WTC11 (cell line): ENCODE measurements around the gene TAF1D. TPM values are rescaled to one million over a fixed set of nuclear protein-coding genes. Genes with fewer than 3 reads are reported as not detected.

ENCODE experiments used
- ATAC-seq: fragments of 200-7000 bp; cut with Tn5 transposase; 2 replicates; pipeline ENCODE4 v1.10.0; 2021; ENCODE audit warnings: mild to moderate bottlenecking, moderate library complexity
- CTCF ChIA-PET: fragments of 300-600 bp; sonication (Branson Sonifier 250); formaldehyde crosslinking; loops from one replicate; lab custom pipeline; 2021; ENCODE audit warnings: antibody characterized with exemption; lab: Charles Lee
- POLR2A ChIA-PET: fragments of 350-600 bp; sonication (Branson Sonifier 250); formaldehyde crosslinking; loops from one replicate; lab custom pipeline; 2021; ENCODE audit warnings: antibody characterized with exemption; lab: Charles Lee
- DNase-seq: peaks from one replicate; pipeline ENCODE4 v3.0.0; 2021; ENCODE audit warnings: low spot score
- H3K27ac Mint-ChIP-seq: 2 replicates; pipeline ENCODE4 v1.8.0; 2021; ENCODE audit warnings: mixed read lengths
- H3K27me3 Mint-ChIP-seq: 2 replicates; pipeline ENCODE4 v1.8.0; 2021; ENCODE audit warnings: low read depth, mild to moderate bottlenecking, moderate library complexity, mixed read lengths
- H3K36me3 Mint-ChIP-seq: 2 replicates; pipeline ENCODE4 v1.8.0; 2021; ENCODE audit warnings: mixed read lengths
- H3K4me1 Mint-ChIP-seq: 2 replicates; pipeline ENCODE4 v1.8.0; 2022; ENCODE audit warnings: mixed read lengths
- H3K4me3 Mint-ChIP-seq: 2 replicates; pipeline ENCODE4 v1.8.0; 2021; ENCODE audit warnings: mild to moderate bottlenecking, moderate library complexity, mixed read lengths
- H3K9me3 Mint-ChIP-seq: 2 replicates; pipeline ENCODE4 v1.8.0; 2021; ENCODE audit warnings: mixed read lengths
- ARID4B ChIP-seq: sonication (generic); formaldehyde crosslinking; IDR thresholded peaks from 2 replicates; pipeline ENCODE4 v1.8.0; 2023; ENCODE audit warnings: missing genetic modification reagents, mild to moderate bottlenecking, borderline replicate concordance
- ATF6 ChIP-seq: sonication (generic); formaldehyde crosslinking; IDR thresholded peaks from 2 replicates; pipeline ENCODE4 v1.8.1; 2023; ENCODE audit warnings: mild to moderate bottlenecking, missing genetic modification reagents
- E2F5 ChIP-seq: sonication (generic); formaldehyde crosslinking; IDR thresholded peaks from 2 replicates; pipeline ENCODE4 v1.8.1; 2022; ENCODE audit warnings: mild to moderate bottlenecking, moderate library complexity, missing genetic modification reagents
- EMX1 ChIP-seq: fragments of 250-450 bp; sonication (Bioruptor Pico); IDR thresholded peaks from 2 replicates; pipeline ENCODE4 v1.8.0; 2021; ENCODE audit warnings: mild to moderate bottlenecking
- GRHL2 ChIP-seq: fragments of 250-450 bp; sonication (Bioruptor Pico); IDR thresholded peaks from 2 replicates; pipeline ENCODE4 v1.8.0; 2022; ENCODE audit warnings: mild to moderate bottlenecking, moderate library complexity; ENCODE audit not compliant: insufficient replicate concordance, severe bottlenecking
- IRF1 ChIP-seq: sonication (generic); formaldehyde crosslinking; IDR thresholded peaks from 2 replicates; pipeline ENCODE4 v1.8.0; 2023; ENCODE audit warnings: missing genetic modification reagents
- JUN ChIP-seq: sonication (generic); formaldehyde crosslinking; IDR thresholded peaks from 2 replicates; pipeline ENCODE4 v1.8.0; 2023; ENCODE audit warnings: mild to moderate bottlenecking, missing genetic modification reagents
- MLX ChIP-seq: sonication (generic); formaldehyde crosslinking; IDR thresholded peaks from 2 replicates; pipeline ENCODE4 v1.8.1; 2023; ENCODE audit warnings: mild to moderate bottlenecking, missing genetic modification reagents, moderate library complexity
- PRRX2 ChIP-seq: fragments of 250-450 bp; sonication (Bioruptor Pico); IDR thresholded peaks from 2 replicates; pipeline ENCODE4 v1.8.0; 2021; ENCODE audit warnings: mild to moderate bottlenecking
- RORB ChIP-seq: fragments of 250-450 bp; sonication (Bioruptor Pico); IDR thresholded peaks from 2 replicates; pipeline ENCODE4 v1.9.0; 2021; ENCODE audit warnings: mild to moderate bottlenecking
- SMAD4 ChIP-seq: sonication (generic); formaldehyde crosslinking; IDR thresholded peaks from 2 replicates; pipeline ENCODE4 v1.8.0; 2022; ENCODE audit warnings: mild to moderate bottlenecking, missing genetic modification reagents
- SOX15 ChIP-seq: fragments of 250-450 bp; sonication (Bioruptor Pico); IDR thresholded peaks from 2 replicates; pipeline ENCODE4 v1.9.0; 2021; ENCODE audit warnings: mild to moderate bottlenecking
- SP1 ChIP-seq: sonication (generic); formaldehyde crosslinking; conservative IDR thresholded peaks from 2 replicates; pipeline ENCODE4 v1.8.1; 2022; ENCODE audit warnings: missing genetic modification reagents
- TCF7 ChIP-seq: sonication (generic); formaldehyde crosslinking; IDR thresholded peaks from 2 replicates; pipeline ENCODE4 v1.8.0; 2022; ENCODE audit warnings: mild to moderate bottlenecking, low read depth, missing genetic modification reagents, moderate library complexity
- ZNF138 ChIP-seq: sonication (generic); formaldehyde crosslinking; conservative IDR thresholded peaks from 2 replicates; pipeline ENCODE4 v1.8.1; 2022; ENCODE audit warnings: mild to moderate bottlenecking, moderate library complexity, missing genetic modification reagents
- ZNF219 ChIP-seq: sonication (generic); formaldehyde crosslinking; IDR thresholded peaks from 2 replicates; pipeline ENCODE4 v1.8.0; 2023; ENCODE audit warnings: missing genetic modification reagents, mild to moderate bottlenecking, borderline replicate concordance
- ZSCAN18 ChIP-seq: fragments of 250-450 bp; sonication (Bioruptor Pico); IDR thresholded peaks from 2 replicates; pipeline ENCODE4 v2.1.2; 2022; ENCODE audit warnings: mild to moderate bottlenecking, moderate library complexity
- total RNA-seq: library from RNA; stranded (reverse); gene quantifications from 3 replicates; pipeline ENCODE4 v1.2.3, GENCODE V29; 2021

The TAF1D gene
- total RNA-seq, 1 experiment from 2014 or later = 223 TPM

- ATAC-seq = no peak
- ChIA-PET POLR2A (no interaction called here), CTCF (no interaction called here)
- no peak for DNase-seq
- TF ChIP-seq JUN (CRISPR knock-in tag) (no peak), EMX1 (CRISPR knock-in tag) (no peak), IRF1 (CRISPR knock-in tag) (no peak), ZSCAN18 (CRISPR knock-in tag) (no peak), SP1 (CRISPR knock-in tag) (no peak), E2F5 (no peak), ZNF138 (CRISPR knock-in tag) (no peak), MLX (CRISPR knock-in tag) (no peak), SMAD4 (no peak), GRHL2 (no peak), PRRX2 (CRISPR knock-in tag) (no peak), SOX15 (no peak), RORB (CRISPR knock-in tag) (no peak), ARID4B (CRISPR knock-in tag) (no peak), TCF7 (CRISPR knock-in tag) (no peak), ATF6 (CRISPR knock-in tag) (no peak), ZNF219 (CRISPR knock-in tag) (no peak)
- H3K4me3 Mint-ChIP-seq = no peak overlapping the region
- no peaks in the 10 kb centered on the region; the same call in 1 of the 2 replicates for H3K27me3 Mint-ChIP-seq
- peaks cover 28% of the 10 kb centered on the region for H3K4me1 Mint-ChIP-seq
- H3K9me3 Mint-ChIP-seq = no peaks in the 10 kb centered on the region
- H3K36me3 Mint-ChIP-seq = peaks cover 2% of the 10 kb centered on the region
- no peak overlapping the region for H3K27ac Mint-ChIP-seq
Observed at GRCh38 chr11:93746101-93746500, 4.8 kb upstream of the TAF1D start.
